ENCODE measurements around the gene VWA8.

The VWA8 gene

GRCh38 chr13:41601718-41602445 lies 359.0 kb downstream of the VWA8 start (continued):
- no peak for TF ChIP-seq POU6F1 (CRISPR knock-in tag; IDR thresholded peaks at IDR 0.05; ENCODE audit: borderline replicate concordance, low read depth)

- TF ChIP-seq ARNTL (CRISPR knock-in tag; IDR thresholded peaks at IDR 0.05; ENCODE audit: borderline replicate concordance, low read depth) (no peak), ZFP3 (CRISPR knock-in tag; IDR thresholded peaks at IDR 0.05) (no peak), ZNF565 (CRISPR knock-in tag; conservative IDR thresholded peaks at IDR 0.05; ENCODE audit: low read depth) (no peak), BACH2 (CRISPR knock-in tag; IDR thresholded peaks at IDR 0.05; ENCODE audit: borderline replicate concordance) (no peak), ZNF8 (CRISPR knock-in tag; IDR thresholded peaks at IDR 0.05) (no peak), SNAI2 (CRISPR knock-in tag; IDR thresholded peaks at IDR 0.05) (no peak)
- TF ChIP-seq, protein P1, sequence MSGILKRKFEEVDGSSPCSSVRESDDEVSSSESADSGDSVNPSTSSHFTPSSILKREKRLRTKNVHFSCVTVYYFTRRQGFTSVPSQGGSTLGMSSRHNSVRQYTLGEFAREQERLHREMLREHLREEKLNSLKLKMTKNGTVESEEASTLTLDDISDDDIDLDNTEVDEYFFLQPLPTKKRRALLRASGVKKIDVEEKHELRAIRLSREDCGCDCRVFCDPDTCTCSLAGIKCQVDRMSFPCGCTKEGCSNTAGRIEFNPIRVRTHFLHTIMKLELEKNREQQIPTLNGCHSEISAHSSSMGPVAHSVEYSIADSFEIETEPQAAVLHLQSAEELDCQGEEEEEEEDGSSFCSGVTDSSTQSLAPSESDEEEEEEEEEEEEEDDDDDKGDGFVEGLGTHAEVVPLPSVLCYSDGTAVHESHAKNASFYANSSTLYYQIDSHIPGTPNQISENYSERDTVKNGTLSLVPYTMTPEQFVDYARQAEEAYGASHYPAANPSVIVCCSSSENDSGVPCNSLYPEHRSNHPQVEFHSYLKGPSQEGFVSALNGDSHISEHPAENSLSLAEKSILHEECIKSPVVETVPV (CRISPR knock-in tag; IDR thresholded peaks at IDR 0.05), result no peak
- ATAC-seq, result no peak
Observed at GRCh38 chr13:41599619-41600018, 361.3 kb downstream of the VWA8 start.

GRCh38 chr13:41597348-41598041 lies 363.4 kb downstream of the VWA8 start:
- ATAC-seq, result no peak
- TF ChIP-seq ISL1 (CRISPR knock-in tag; IDR thresholded peaks at IDR 0.05) (no peak), GLIS3 (CRISPR knock-in tag; IDR thresholded peaks at IDR 0.05) (no peak), ZC3H10 (CRISPR knock-in tag; IDR thresholded peaks at IDR 0.05) (no peak), OSR1 (CRISPR knock-in tag; IDR thresholded peaks at IDR 0.05) (no peak), BACH2 (CRISPR knock-in tag; IDR thresholded peaks at IDR 0.05; ENCODE audit: borderline replicate concordance) (no peak), ZNF565 (CRISPR knock-in tag; conservative IDR thresholded peaks at IDR 0.05; ENCODE audit: low read depth) (no peak), TSHZ2 (CRISPR knock-in tag; IDR thresholded peaks at IDR 0.05) (no peak), ZNF70 (CRISPR knock-in tag; IDR thresholded peaks at IDR 0.05) (no peak), CSDC2 (CRISPR knock-in tag; IDR thresholded peaks at IDR 0.05) (no peak), TCF4 (CRISPR knock-in tag; IDR thresholded peaks at IDR 0.05; ENCODE audit: borderline replicate concordance) (no peak), POU6F1 (CRISPR knock-in tag; IDR thresholded peaks at IDR 0.05; ENCODE audit: borderline replicate concordance, low read depth) (no peak), ZNF8 (CRISPR knock-in tag; IDR thresholded peaks at IDR 0.05) (no peak), ZFP3 (CRISPR knock-in tag; IDR thresholded peaks at IDR 0.05) (no peak)
- TF ChIP-seq, protein P1 (CRISPR knock-in tag; IDR thresholded peaks at IDR 0.05), result no peak

GRCh38 chr13:41596190-41596589 lies 364.7 kb downstream of the VWA8 start:
- no peak for ATAC-seq
- TF ChIP-seq PATZ1 (CRISPR knock-in tag; IDR thresholded peaks at IDR 0.05; ENCODE audit: borderline replicate concordance) (no peak), ESRRG (CRISPR knock-in tag; IDR thresholded peaks at IDR 0.05) (no peak), TSHZ2 (CRISPR knock-in tag; IDR thresholded peaks at IDR 0.05) (no peak), ZC3H10 (CRISPR knock-in tag; IDR thresholded peaks at IDR 0.05) (no peak)
